HepG2 (cell line): ENCODE measurements around the gene LRP1-AS. TPM values are rescaled to one million over a fixed set of nuclear protein-coding genes. Genes with fewer than 3 reads are reported as not detected.
A peak's percentile ranks its signal among the peaks of the same experiment; 100 is the strongest.

Experiments
- ARID3A ChIP-seq: IDR thresholded peaks from 2 replicates; pipeline ENCODE4 v1.6.1; 2012; ENCODE audit warnings: low read depth, low read length, improper control_type of control experiment
- ATRX ChIP-seq: sonication (generic); formaldehyde crosslinking; IDR thresholded peaks from 2 replicates; pipeline ENCODE4 v1.4.0; 2020; ENCODE audit warnings: missing genetic modification reagents, borderline replicate concordance
- HDAC2 ChIP-seq: sonication (generic); formaldehyde crosslinking; IDR thresholded peaks from 2 replicates; pipeline ENCODE4 v1.4.0; 2020; ENCODE audit warnings: missing genetic modification reagents
- HMG20A ChIP-seq: IDR thresholded peaks from 2 replicates; pipeline ENCODE4 v1.6.1; 2016; ENCODE audit warnings: borderline replicate concordance
- HNF4G ChIP-seq, 2 experiments: sonication (generic) in 1 of 2; formaldehyde crosslinking in 1 of 2; IDR thresholded peaks; 2 replicates each; pipeline versions ENCODE4 v1.4.0 to v1.6.1; 2011 to 2020; ENCODE audit warnings: borderline replicate concordance in 2 of 2, low read depth in 2 of 2, mild to moderate bottlenecking in 2 of 2, low read length in 1 of 2, missing genetic modification reagents in 1 of 2, moderate library complexity in 1 of 2
- MAX ChIP-seq: IDR thresholded peaks from 2 replicates; pipeline ENCODE4 v1.6.1; 2012; ENCODE audit warnings: inconsistent platforms
- NFATC3 ChIP-seq: sonication (generic); formaldehyde crosslinking; IDR thresholded peaks from 2 replicates; pipeline ENCODE4 v1.5.1; 2020; ENCODE audit warnings: mild to moderate bottlenecking, missing genetic modification reagents
- NR3C1 ChIP-seq: sonication (generic); formaldehyde crosslinking; IDR thresholded peaks from 2 replicates; pipeline ENCODE4 v1.4.0; 2020; ENCODE audit warnings: missing genetic modification reagents
- SP5 ChIP-seq: IDR thresholded peaks from 2 replicates; pipeline ENCODE4 v1.6.1; 2016; ENCODE audit warnings: low read depth, borderline replicate concordance
- STAG1 ChIP-seq: sonication (generic); formaldehyde crosslinking; IDR thresholded peaks from 2 replicates; pipeline ENCODE4 v1.4.0; 2020; ENCODE audit warnings: missing genetic modification reagents
- TCF7 ChIP-seq: sonication (generic); IDR thresholded peaks from 2 replicates; pipeline ENCODE4 v1.6.1; 2016; ENCODE audit warnings: antibody characterized with exemption, low read depth
- ZBTB14 ChIP-seq: sonication (generic); formaldehyde crosslinking; IDR thresholded peaks from 2 replicates; pipeline ENCODE4 v1.4.0; 2020; ENCODE audit warnings: missing genetic modification reagents
- ZHX2 ChIP-seq, 2 experiments: sonication (generic) in 1 of 2; formaldehyde crosslinking in 1 of 2; IDR thresholded peaks; 2 replicates each; pipeline versions ENCODE4 v1.6.1 to v1.9.0; 2014 to 2022; ENCODE audit warnings: antibody characterized with exemption in 1 of 2, borderline replicate concordance in 1 of 2, inconsistent platforms in 1 of 2, low read depth in 1 of 2, missing genetic modification reagents in 1 of 2
- ZNF382 ChIP-seq: sonication (generic); formaldehyde crosslinking; IDR thresholded peaks from 2 replicates; pipeline ENCODE4 v1.5.0; 2020; ENCODE audit warnings: missing genetic modification reagents, mild to moderate bottlenecking, borderline replicate concordance
- ZNF746 ChIP-seq: sonication (generic); formaldehyde crosslinking; IDR thresholded peaks from 2 replicates; pipeline ENCODE4 v1.8.0; 2022; ENCODE audit warnings: mild to moderate bottlenecking, missing genetic modification reagents
- ZNF775 ChIP-seq: sonication (generic); formaldehyde crosslinking; IDR thresholded peaks from 2 replicates; pipeline ENCODE4 v1.4.0; 2020; ENCODE audit warnings: missing genetic modification reagents, mild to moderate bottlenecking, moderate library complexity, borderline replicate concordance
- ZNF839 ChIP-seq: sonication (generic); formaldehyde crosslinking; IDR thresholded peaks from 2 replicates; pipeline ENCODE4 v1.4.0; 2020; ENCODE audit warnings: missing genetic modification reagents, mild to moderate bottlenecking, borderline replicate concordance
- polyA plus RNA-seq, 8 experiments: library from polyadenylated mRNA; depleted of rRNA in 3 of 8; stranded (reverse) in 7 of 8; unstranded in 1 of 8; fragments of >200 nt; fragmentation: Illumina TruSeq in 4 of 8; extraction: Trizol in 4 of 8; gene quantifications; 2 replicates each; pipeline versions ENCODE4 v1.2.1 to v1.2.3, GENCODE V29; 2011 to 2016; ENCODE audit warnings: low read depth in 4 of 8, missing spikeins in 1 of 8, mixed read lengths in 1 of 8; ENCODE audit not compliant: insufficient read depth in 1 of 8
- total RNA-seq, 5 experiments: library from RNA; depleted of rRNA; stranded (reverse); fragments of >200 nt; fragmentation: Illumina TruSeq; extraction: Trizol; gene quantifications; 2 replicates each; pipeline ENCODE4 v1.2.3, GENCODE V29; 2016; ENCODE audit warnings: low read depth in 1 of 5

The LRP1-AS gene
- total and polyA plus RNA-seq, 2 of the 13 experiments (the other 11 are each of a cell fraction or from before 2014, with no cell fraction given) = 0.20 TPM; not detected in 1

DNA sequence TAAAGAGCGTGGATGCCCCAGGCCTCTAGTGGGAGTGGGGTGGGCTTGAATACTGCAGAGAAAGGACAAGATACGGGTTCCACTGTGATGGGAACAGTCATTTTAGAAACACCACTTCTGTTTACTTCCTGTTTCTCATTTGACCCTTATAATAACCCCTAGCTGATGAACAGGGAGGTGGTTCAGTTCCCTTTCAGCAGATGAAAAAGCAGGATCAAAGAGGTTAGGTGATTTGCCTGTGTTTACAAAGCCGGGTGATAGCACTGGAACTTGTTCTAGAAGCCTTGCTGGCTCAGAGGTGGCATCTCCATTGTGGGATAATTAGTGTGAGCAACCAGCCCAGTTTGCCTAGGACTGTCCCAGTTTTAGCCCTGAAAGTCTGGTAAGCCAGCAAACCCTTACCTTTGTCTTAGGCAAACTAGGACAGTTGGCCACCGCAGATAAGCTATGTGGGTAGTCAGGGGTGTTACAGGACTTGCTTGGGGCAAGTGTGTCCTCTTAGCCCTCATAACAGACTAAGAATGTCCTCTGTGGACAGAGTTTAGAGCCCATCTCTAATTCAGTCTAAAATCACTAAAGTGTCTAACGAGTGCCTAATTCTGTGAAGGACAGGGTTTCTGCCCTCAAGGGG is 7.5 kb upstream of the LRP1-AS start (continued):
- peak; percentile 87 for TF ChIP-seq TCF7
- no peak for TF ChIP-seq ZNF775 (CRISPR knock-in tag)
- TF ChIP-seq STAG1 (CRISPR knock-in tag) = no peak
- TF ChIP-seq ATRX (CRISPR knock-in tag) = no peak
- TF ChIP-seq ZNF746 (CRISPR knock-in tag) = no peak
- no peak for TF ChIP-seq ZHX2 (IDR thresholded peaks at IDR 0.05; ENCODE audit: low read depth)
- TF ChIP-seq ZHX2 (CRISPR knock-in tag; IDR thresholded peaks at IDR 0.05; ENCODE audit: borderline replicate concordance) = no peak
- no peak for TF ChIP-seq HNF4G (IDR thresholded peaks at IDR 0.05; ENCODE audit: borderline replicate concordance, low read depth, low read length)
- no peak for TF ChIP-seq HNF4G (CRISPR knock-in tag; IDR thresholded peaks at IDR 0.05; ENCODE audit: borderline replicate concordance, low read depth)
- TF ChIP-seq ARID3A = no peak
- no peak; the same call in 1 of the 2 replicates for TF ChIP-seq SP5 (CRISPR knock-in tag)
- no peak for TF ChIP-seq ZNF839 (CRISPR knock-in tag)
- TF ChIP-seq HDAC2 (CRISPR knock-in tag) = peak; percentile 31; the same call in 1 of the 2 replicates
- no peak for TF ChIP-seq ZBTB14 (CRISPR knock-in tag)
- TF ChIP-seq NR3C1 (CRISPR knock-in tag) = no peak
- no peak for TF ChIP-seq NFATC3
- TF ChIP-seq HMG20A (CRISPR knock-in tag) = peak; percentile 50; the same call in 1 of the 2 replicates
- no peak for TF ChIP-seq MAX
- no peak for TF ChIP-seq ZNF382
